NT2/D1 (cell line): ENCODE measurements around the gene SLC16A5.

Experiments used
- DNase-seq: peaks from one replicate; pipeline ENCODE4 v3.0.0-alpha.2; 2011; ENCODE audit warnings: low read depth, low spot score
- H3K27me3 ChIP-seq: 2 replicates; pipeline ENCODE4 v1.6.0; 2011; ENCODE audit warnings: mild to moderate bottlenecking; ENCODE audit not compliant: insufficient read length, insufficient read depth
- H3K36me3 ChIP-seq: 2 replicates; pipeline ENCODE4 v1.6.1; 2011; ENCODE audit warnings: mild to moderate bottlenecking, low read length, mixed read lengths; ENCODE audit not compliant: insufficient read depth, insufficient read length
- H3K4me1 ChIP-seq: 2 replicates; pipeline ENCODE4 v1.5.1; 2011; ENCODE audit not compliant: insufficient read depth, insufficient read length
- H3K4me3 ChIP-seq: 2 replicates; pipeline ENCODE4 v1.5.1; 2011; ENCODE audit warnings: low read depth; ENCODE audit not compliant: insufficient read length
- H3K9ac ChIP-seq: 2 replicates; pipeline ENCODE4 v1.6.0; 2011; ENCODE audit warnings: low read depth; ENCODE audit not compliant: insufficient read length
- H3K9me3 ChIP-seq: 2 replicates; pipeline ENCODE4 v1.5.1; 2011; ENCODE audit warnings: mild to moderate bottlenecking, low read length; ENCODE audit not compliant: insufficient read depth
- SUZ12 ChIP-seq: IDR thresholded peaks from 2 replicates; pipeline ENCODE4 v1.6.1; 2011; ENCODE audit not compliant: insufficient read length, insufficient read depth; ENCODE audit errors: extremely low read depth
- YY1 ChIP-seq: IDR thresholded peaks from 2 replicates; pipeline ENCODE4 v1.6.1; 2011; ENCODE audit not compliant: insufficient read length, insufficient read depth
- ZNF274 ChIP-seq: IDR thresholded peaks from 2 replicates; pipeline ENCODE4 v1.6.1; 2011; ENCODE audit warnings: mild to moderate bottlenecking, low read depth, low read length

SLC16A5 gene

GRCh38 chr17:75077072-75077495, 10.7 kb upstream of the SLC16A5 start:
- Histone ChIP-seq H3K4me1 (peaks cover 37% of the 10 kb centered on the region), H3K4me3 (no peak overlapping the region)
- no peak for DNase-seq

DNA sequence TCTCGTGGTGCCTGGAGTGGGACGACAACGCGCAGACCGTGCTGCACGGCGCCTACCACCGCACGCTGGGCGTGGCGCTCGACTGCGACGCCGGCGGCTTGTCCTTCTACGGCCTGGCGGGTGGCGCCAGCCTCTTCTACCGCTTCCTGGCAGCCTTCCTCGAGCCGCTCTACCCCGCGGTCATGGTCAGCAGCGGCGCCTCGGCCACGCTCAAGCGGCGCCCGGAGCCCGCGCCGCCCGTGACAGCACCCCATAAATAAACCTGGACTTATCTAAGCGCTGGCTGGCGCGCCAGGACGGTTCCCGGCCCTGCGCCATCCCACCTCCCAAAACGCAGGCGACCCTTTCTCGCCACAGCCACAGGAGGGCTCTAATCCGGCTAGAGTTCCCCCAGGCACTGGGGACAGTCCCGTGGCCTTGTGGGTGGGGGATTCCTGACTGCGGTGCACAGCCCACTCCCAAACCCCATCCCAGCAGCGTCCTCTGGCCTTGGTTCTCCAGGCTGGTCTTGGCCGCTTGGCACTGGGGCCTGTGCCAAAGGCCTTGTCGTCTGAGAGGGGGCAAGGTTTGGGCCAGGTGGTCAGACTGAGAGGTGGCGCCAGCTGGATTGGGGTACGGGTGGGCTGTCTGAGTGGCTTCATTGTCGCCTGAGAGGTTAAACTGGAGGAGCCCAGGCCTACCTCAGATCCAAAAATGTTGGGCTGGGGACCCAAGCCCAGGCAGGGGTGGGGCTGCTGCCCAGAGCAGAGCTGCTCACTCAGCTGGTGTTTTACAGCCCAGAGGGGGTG, 10.1 kb upstream of the SLC16A5 start:
- Histone ChIP-seq H3K27me3 (no peaks in the 10 kb centered on the region), H3K9ac (peak overlapping the region; percentile 57), H3K4me1 (peaks cover 37% of the 10 kb centered on the region), H3K4me3 (no peak overlapping the region), H3K36me3 (no peaks in the 10 kb centered on the region), H3K9me3 (no peaks in the 10 kb centered on the region)
- TF ChIP-seq SUZ12 (no peak), ZNF274 (no peak)
- no peak for DNase-seq

More at GRCh38 chr17:75077072-75077495, 10.7 kb upstream of the SLC16A5 start:
- no peaks in the 10 kb centered on the region for H3K36me3 ChIP-seq
- H3K9me3 ChIP-seq: no peaks in the 10 kb centered on the region
- peak overlapping the region; percentile 57 for H3K9ac ChIP-seq
- TF ChIP-seq ZNF274 (no peak), SUZ12 (no peak), YY1 (no peak)
- no peaks in the 10 kb centered on the region for H3K27me3 ChIP-seq

GRCh38 chr17:75078284-75079022, 9.3 kb upstream of the SLC16A5 start:
- H3K9me3 ChIP-seq: no peaks in the 10 kb centered on the region
- DNase-seq: no peak
- no peaks in the 10 kb centered on the region for H3K36me3 ChIP-seq
- peaks cover 37% of the 10 kb centered on the region for H3K4me1 ChIP-seq
- H3K9ac ChIP-seq: no peak overlapping the region
- H3K27me3 ChIP-seq: no peaks in the 10 kb centered on the region
- no peak for TF ChIP-seq YY1
- TF ChIP-seq ZNF274: no peak
- TF ChIP-seq SUZ12: no peak
- no peak overlapping the region for H3K4me3 ChIP-seq

DNA sequence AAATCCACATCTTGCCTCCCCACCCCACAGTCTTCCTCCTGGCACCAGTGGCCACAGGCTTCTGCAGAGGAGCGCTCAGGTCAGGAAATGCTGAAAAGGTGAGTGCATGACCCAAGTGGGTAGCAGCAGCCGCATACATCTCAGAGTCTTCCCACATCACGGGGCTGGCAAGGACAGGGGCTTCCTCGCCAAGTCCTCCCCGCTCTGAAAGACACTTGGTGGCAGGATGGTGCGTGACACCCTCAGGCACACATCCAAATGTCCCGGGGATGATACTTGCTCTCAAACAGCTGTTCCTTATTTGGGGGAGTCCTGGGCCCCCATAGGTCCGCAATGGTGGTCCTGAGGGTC, 8.8 kb upstream of the SLC16A5 start:
- peaks cover 35% of the 10 kb centered on the region for H3K4me1 ChIP-seq
- no peak overlapping the region for H3K4me3 ChIP-seq
- H3K27me3 ChIP-seq: no peaks in the 10 kb centered on the region
- no peak for TF ChIP-seq ZNF274
- TF ChIP-seq YY1: no peak
- no peak for TF ChIP-seq SUZ12
- DNase-seq: no peak
- H3K9ac ChIP-seq: no peak overlapping the region
- no peaks in the 10 kb centered on the region for H3K9me3 ChIP-seq
- H3K36me3 ChIP-seq: no peaks in the 10 kb centered on the region

DNA sequence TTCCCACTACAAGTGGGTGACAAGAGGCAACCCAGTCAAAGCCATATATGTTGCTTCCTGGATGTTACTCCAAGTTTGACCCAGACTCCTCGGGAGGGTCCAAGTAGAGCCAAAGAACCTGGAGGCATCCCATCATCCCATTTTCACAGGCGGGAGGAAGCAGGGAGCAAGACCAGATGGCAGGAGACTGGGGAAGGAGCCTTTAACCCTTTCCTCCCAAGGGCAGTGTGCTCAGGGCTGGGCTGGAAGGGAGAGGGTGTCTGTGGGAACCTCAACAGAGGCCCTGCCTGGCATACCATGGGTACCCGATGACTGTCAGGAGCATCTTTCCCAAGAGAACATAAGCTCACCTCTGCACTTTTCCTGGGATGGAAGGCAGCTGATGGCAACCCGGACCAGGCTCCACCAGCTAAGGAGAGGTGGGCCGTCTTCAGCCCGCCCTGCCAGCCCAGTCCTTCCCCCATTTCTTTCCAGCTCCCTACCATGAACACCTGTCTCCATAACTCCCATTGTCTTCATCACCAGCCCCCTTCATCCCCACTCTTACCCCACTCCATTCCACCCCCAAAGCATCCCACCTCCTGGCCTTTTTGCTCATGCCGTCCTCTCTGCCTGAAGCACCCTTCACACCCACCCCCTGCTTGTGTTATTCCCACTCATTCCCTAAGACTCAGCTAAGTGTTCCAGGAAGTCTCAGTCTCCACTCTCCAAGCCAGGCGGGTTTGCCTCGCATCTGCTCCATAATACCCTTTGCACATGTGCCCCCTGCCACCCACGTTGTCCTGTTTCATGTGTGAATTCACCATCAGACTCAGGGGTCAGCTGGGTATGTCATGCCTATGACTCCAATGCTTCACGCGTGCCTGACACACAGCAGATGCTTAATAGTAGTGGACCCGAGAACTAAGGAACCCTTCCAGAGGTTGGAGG, 5.9 kb upstream of the SLC16A5 start:
- Histone ChIP-seq H3K4me3 (no peak overlapping the region), H3K4me1 (peaks cover 25% of the 10 kb centered on the region), H3K9me3 (no peaks in the 10 kb centered on the region), H3K9ac (no peak overlapping the region), H3K36me3 (no peaks in the 10 kb centered on the region), H3K27me3 (no peaks in the 10 kb centered on the region)
- DNase-seq: no peak
- TF ChIP-seq ZNF274 (no peak), YY1 (no peak), SUZ12 (no peak)

DNA sequence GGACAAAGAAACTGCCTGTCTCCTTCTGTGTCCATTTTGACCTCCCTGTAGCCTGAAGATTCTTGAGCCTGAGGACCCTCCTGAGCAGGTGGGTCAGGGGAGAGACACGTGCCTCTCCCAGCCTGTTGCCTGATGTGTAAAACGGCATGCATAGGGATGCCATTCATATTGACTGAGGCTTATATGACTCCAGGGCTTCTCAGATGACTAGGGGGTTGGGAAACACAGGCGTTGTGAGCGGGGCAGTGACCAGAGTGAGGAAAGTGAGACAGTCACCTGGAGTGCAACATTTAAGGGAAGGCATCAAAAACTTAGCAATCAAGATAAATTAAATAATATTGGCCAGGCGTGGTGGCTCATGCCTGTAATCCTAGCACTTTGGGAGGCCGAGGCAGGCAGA, 5.1 kb upstream of the SLC16A5 start:
- Histone ChIP-seq H3K4me3 (no peak overlapping the region), H3K9ac (no peak overlapping the region), H3K9me3 (no peaks in the 10 kb centered on the region), H3K36me3 (no peaks in the 10 kb centered on the region), H3K27me3 (no peaks in the 10 kb centered on the region), H3K4me1 (peaks cover 17% of the 10 kb centered on the region)
- no peak for DNase-seq
- no peak for TF ChIP-seq SUZ12
- no peak for TF ChIP-seq YY1
- no peak for TF ChIP-seq ZNF274
